ENCODE measurements around the gene PTOV1. TPM values are rescaled to one million over a fixed set of nuclear protein-coding genes. Genes with fewer than 3 reads are reported as not detected.

PTOV1 gene
- total and polyA plus RNA-seq, 2 of the 13 experiments (the other 11 are each of a cell fraction or from before 2014, with no cell fraction given), result 63.5 to 68.5 TPM

DNA sequence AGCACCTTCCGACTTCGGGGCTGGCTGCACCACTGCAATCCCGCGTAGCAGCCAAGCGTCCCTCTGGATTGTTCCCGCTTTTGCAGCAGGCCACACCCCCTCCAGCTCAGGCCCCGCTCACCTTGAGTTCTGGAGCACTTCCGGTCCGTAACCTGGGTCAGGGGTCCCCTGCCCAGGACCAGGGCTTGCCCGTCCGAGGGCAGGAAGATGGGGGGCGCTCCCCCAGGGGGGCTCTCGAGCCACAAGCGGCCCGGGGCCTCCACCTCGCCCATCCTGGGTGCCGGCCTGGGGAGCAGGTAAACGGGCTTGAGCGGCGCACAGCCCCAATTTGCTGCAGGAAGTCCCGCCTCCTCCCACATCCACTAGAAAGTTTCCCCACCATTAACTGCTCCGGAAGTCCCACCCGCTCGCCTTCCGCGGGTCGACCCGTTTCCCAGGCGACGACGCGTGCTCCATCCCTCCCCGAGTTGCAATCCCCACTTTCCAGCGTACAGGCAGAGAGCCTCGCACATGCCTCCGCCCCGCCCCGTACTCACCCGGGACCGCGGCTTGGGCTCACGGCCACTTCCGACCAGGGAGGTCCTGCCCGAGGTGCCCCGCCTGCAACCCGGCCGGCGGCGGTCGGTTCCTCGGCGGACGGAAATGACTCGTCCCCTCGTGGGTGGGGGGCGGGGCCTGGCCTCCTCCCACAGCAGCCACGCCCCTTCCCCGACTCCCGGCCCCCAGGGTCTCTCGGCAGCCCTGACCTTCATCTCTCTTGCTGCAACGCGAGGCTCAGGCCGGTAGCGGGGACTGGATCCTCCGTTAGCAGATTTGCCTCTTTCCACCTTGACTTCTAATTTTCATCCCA lies 16.2 kb downstream of the PTOV1 start, which contains the start of gene PNKP (continued):
- TF ChIP-seq, protein P1, sequence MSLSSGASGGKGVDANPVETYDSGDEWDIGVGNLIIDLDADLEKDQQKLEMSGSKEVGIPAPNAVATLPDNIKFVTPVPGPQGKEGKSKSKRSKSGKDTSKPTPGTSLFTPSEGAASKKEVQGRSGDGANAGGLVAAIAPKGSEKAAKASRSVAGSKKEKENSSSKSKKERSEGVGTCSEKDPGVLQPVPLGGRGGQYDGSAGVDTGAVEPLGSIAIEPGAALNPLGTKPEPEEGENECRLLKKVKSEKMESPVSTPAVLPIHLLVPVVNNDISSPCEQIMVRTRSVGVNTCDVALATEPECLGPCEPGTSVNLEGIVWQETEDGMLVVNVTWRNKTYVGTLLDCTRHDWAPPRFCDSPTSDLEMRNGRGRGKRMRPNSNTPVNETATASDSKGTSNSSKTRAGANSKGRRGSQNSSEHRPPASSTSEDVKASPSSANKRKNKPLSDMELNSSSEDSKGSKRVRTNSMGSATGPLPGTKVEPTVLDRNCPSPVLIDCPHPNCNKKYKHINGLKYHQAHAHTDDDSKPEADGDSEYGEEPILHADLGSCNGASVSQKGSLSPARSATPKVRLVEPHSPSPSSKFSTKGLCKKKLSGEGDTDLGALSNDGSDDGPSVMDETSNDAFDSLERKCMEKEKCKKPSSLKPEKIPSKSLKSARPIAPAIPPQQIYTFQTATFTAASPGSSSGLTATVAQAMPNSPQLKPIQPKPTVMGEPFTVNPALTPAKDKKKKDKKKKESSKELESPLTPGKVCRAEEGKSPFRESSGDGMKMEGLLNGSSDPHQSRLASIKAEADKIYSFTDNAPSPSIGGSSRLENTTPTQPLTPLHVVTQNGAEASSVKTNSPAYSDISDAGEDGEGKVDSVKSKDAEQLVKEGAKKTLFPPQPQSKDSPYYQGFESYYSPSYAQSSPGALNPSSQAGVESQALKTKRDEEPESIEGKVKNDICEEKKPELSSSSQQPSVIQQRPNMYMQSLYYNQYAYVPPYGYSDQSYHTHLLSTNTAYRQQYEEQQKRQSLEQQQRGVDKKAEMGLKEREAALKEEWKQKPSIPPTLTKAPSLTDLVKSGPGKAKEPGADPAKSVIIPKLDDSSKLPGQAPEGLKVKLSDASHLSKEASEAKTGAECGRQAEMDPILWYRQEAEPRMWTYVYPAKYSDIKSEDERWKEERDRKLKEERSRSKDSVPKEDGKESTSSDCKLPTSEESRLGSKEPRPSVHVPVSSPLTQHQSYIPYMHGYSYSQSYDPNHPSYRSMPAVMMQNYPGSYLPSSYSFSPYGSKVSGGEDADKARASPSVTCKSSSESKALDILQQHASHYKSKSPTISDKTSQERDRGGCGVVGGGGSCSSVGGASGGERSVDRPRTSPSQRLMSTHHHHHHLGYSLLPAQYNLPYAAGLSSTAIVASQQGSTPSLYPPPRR (CRISPR knock-in tag; IDR thresholded peaks at IDR 0.05; ENCODE audit: borderline replicate concordance), result peak; percentile 36; the same call in 1 of the 2 replicates
- TF ChIP-seq NFYC (CRISPR knock-in tag; IDR thresholded peaks at IDR 0.05) (peak; percentile 71), ZNF724P (CRISPR knock-in tag; IDR thresholded peaks at IDR 0.05; ENCODE audit: borderline replicate concordance) (no peak; the same call in 1 of the 2 replicates), RARA (CRISPR knock-in tag; IDR thresholded peaks at IDR 0.05) (peak; percentile 30; the same call in 1 of the 2 replicates), TOPORS (CRISPR knock-in tag; IDR thresholded peaks at IDR 0.05) (0 out of 2 replicates have a peak, but pooled peaks have one; percentile 9), ZFY (CRISPR knock-in tag; IDR thresholded peaks at IDR 0.05) (peak; percentile 77), ZNF644 (CRISPR knock-in tag; IDR thresholded peaks at IDR 0.05; ENCODE audit: low read depth) (no peak), ZNF138 (CRISPR knock-in tag; IDR thresholded peaks at IDR 0.05; ENCODE audit: low read depth) (0 out of 2 replicates have a peak, but pooled peaks have one; percentile 14), PHF5A (CRISPR knock-in tag; IDR thresholded peaks at IDR 0.05; ENCODE audit: low read depth, unreplicated experiment) (peak; percentile 32), ZBTB21 (CRISPR knock-in tag; IDR thresholded peaks at IDR 0.05) (no peak; the same call in 1 of the 2 replicates), ZKSCAN5 (CRISPR knock-in tag; IDR thresholded peaks at IDR 0.05) (no peak), ZNF567 (CRISPR knock-in tag; IDR thresholded peaks at IDR 0.05; ENCODE audit: borderline replicate concordance) (peak; percentile 82; the same call in 1 of the 2 replicates), ZNF446 (CRISPR knock-in tag; IDR thresholded peaks at IDR 0.05) (0 out of 2 replicates have a peak, but pooled peaks have one; percentile 59)
- TF ChIP-seq, protein P2, sequence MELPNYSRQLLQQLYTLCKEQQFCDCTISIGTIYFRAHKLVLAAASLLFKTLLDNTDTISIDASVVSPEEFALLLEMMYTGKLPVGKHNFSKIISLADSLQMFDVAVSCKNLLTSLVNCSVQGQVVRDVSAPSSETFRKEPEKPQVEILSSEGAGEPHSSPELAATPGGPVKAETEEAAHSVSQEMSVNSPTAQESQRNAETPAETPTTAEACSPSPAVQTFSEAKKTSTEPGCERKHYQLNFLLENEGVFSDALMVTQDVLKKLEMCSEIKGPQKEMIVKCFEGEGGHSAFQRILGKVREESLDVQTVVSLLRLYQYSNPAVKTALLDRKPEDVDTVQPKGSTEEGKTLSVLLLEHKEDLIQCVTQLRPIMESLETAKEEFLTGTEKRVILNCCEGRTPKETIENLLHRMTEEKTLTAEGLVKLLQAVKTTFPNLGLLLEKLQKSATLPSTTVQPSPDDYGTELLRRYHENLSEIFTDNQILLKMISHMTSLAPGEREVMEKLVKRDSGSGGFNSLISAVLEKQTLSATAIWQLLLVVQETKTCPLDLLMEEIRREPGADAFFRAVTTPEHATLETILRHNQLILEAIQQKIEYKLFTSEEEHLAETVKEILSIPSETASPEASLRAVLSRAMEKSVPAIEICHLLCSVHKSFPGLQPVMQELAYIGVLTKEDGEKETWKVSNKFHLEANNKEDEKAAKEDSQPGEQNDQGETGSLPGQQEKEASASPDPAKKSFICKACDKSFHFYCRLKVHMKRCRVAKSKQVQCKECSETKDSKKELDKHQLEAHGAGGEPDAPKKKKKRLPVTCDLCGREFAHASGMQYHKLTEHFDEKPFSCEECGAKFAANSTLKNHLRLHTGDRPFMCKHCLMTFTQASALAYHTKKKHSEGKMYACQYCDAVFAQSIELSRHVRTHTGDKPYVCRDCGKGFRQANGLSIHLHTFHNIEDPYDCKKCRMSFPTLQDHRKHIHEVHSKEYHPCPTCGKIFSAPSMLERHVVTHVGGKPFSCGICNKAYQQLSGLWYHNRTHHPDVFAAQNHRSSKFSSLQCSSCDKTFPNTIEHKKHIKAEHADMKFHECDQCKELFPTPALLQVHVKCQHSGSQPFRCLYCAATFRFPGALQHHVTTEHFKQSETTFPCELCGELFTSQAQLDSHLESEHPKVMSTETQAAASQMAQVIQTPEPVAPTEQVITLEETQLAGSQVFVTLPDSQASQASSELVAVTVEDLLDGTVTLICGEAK (IDR thresholded peaks at IDR 0.05), result peak; percentile 53; the same call in 1 of the 2 replicates
- TF ChIP-seq, protein P2 (CRISPR knock-in tag; IDR thresholded peaks at IDR 0.05), result peak; percentile 85; the same call in 1 of the 2 replicates

Measured in HepG2 (cell line).